ENCODE measurements around the gene GPN2.

DNA sequence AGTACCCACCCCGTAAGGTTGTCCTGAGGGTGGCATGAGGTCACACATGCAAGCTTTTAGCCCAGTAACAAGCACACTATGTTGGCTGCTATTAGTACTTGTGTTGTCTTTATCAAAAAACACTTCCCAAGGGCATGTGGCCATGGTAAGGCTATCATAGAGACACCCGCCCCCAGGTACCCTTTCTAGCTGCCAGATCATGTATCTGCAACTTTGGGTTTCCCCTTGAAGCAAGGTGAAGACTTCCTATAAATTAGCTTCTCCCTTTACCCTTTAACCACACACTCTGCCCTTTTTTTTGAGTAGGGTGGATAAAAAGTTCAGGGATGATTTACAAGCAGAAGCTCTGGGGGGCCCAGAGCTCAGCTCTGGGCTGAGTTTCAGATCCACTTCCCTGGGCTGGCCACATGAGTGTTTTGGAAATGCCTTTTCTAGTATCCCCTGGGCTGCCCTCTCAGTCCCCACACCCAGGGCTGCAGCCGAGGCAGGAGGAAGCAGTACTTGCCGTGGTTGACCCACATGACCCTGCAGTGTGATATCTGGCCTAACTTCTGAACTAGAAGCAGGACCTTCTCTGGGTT lies 61.6 kb downstream of the GPN2 start:
- TF ChIP-seq POLR2A (IDR thresholded peaks at IDR 0.05) (no peak), CTCF (IDR thresholded peaks at IDR 0.05) (no peak)

Measured in adrenal gland (tissue), 5 donors.